ENCODE measurements around the gene CFDP1.
"Not testable (repeated sequence)": the region's sequence is repeated elsewhere in the genome, so short reads cannot be mapped to it uniquely, and the experiment has no call there.

CFDP1 gene

GRCh38 chr16:75272097-75272551 is 161.2 kb downstream of the CFDP1 start (continued):
- TF ChIP-seq ZBTB7A (tag by site-specific recombination; IDR thresholded peaks at IDR 0.05; ENCODE audit: low read depth): no peak
- no peak for TF ChIP-seq ZNF600 (tag by site-specific recombination; IDR thresholded peaks at IDR 0.05)

- ChIA-PET POLR2A (no interaction called here), CTCF (no interaction called here)
- Histone ChIP-seq H3K9me3 (ENCODE audit: control insufficient read depth, insufficient read depth, low read depth, low read length) (no peaks in the 10 kb centered on the region), H3K36me3 (ENCODE audit: control insufficient read depth in 2 of 2, insufficient read depth in 1 of 2, low read length in 2 of 2) (no peaks in the 10 kb centered on the region), H3K4me3 (ENCODE audit: low read depth, low read length) (no peak overlapping the region), H3K27ac (ENCODE audit: extremely low read depth, low read depth, low read length) (no peak overlapping the region), H3K4me1 (ENCODE audit: control insufficient read depth, insufficient read depth, low read length) (no peaks in the 10 kb centered on the region)
- TF ChIP-seq ZBTB48 (tag by site-specific recombination; IDR thresholded peaks at IDR 0.05): no peak
- no peak for TF ChIP-seq ZNF202 (tag by site-specific recombination; IDR thresholded peaks at IDR 0.05; ENCODE audit: borderline replicate concordance)
- no peak for TF ChIP-seq ZNF394 (tag by site-specific recombination; IDR thresholded peaks at IDR 0.05; ENCODE audit: borderline replicate concordance)
- no peak for TF ChIP-seq ZNF239 (tag by site-specific recombination; IDR thresholded peaks at IDR 0.05)
- no peak for TF ChIP-seq ZFP37 (tag by site-specific recombination; IDR thresholded peaks at IDR 0.05)
- TF ChIP-seq MEIS1 (CRISPR knock-in tag; IDR thresholded peaks at IDR 0.05; ENCODE audit: borderline replicate concordance): no peak
- no peak for TF ChIP-seq ZNF155 (tag by site-specific recombination; IDR thresholded peaks at IDR 0.05)
- no peak for TF ChIP-seq ZBTB44 (tag by site-specific recombination; IDR thresholded peaks at IDR 0.05)
- TF ChIP-seq ZNF341 (tag by site-specific recombination; IDR thresholded peaks at IDR 0.05; ENCODE audit: low read depth): no peak
- no peak for TF ChIP-seq GFI1B (tag by site-specific recombination; IDR thresholded peaks at IDR 0.05)
- no peak for TF ChIP-seq ZNF175 (tag by site-specific recombination; IDR thresholded peaks at IDR 0.05)
- no peak for TF ChIP-seq KLF16 (tag by site-specific recombination; IDR thresholded peaks at IDR 0.05)
- no peak for TF ChIP-seq ZSCAN18 (tag by site-specific recombination; IDR thresholded peaks at IDR 0.05)
- TF ChIP-seq ZNF292 (tag by site-specific recombination; IDR thresholded peaks at IDR 0.05; ENCODE audit: borderline replicate concordance, low read depth): no peak
Measured at GRCh38 chr16:75271441-75272096, 161.7 kb downstream of the CFDP1 start.

GRCh38 chr16:75269358-75269757 is 163.9 kb downstream of the CFDP1 start:
- H3K27ac ChIP-seq (ENCODE audit: extremely low read depth, low read depth, low read length); H3K4me1 ChIP-seq (ENCODE audit: control insufficient read depth, insufficient read depth, low read length); H3K36me3 ChIP-seq (ENCODE audit: control insufficient read depth in 2 of 2, insufficient read depth in 1 of 2, low read length in 2 of 2); H3K4me3 ChIP-seq (ENCODE audit: low read depth, low read length); POLR2A ChIA-PET; H3K9me3 ChIP-seq (ENCODE audit: control insufficient read depth, insufficient read depth, low read depth, low read length): not testable (repeated sequence)
- TF ChIP-seq PRDM4 (tag by site-specific recombination; IDR thresholded peaks at IDR 0.05): 0 out of 2 replicates have a peak, but pooled peaks have one; percentile 34
- CTCF ChIA-PET: interaction anchor here (0.6 kb wide), 1 partner anchor 61 kb away, joined by 4 read pairs; no protein-coding TSS in a partner anchor
